HepG2 (cell line): ENCODE measurements around the gene SLC6A9.

Experiments
- EP300 ChIP-seq, 3 experiments: sonication (generic) in 1 of 3; formaldehyde crosslinking in 1 of 3; IDR thresholded peaks; 2 replicates each; pipeline versions ENCODE4 v1.5.1 to v1.6.1; 2011 to 2020; ENCODE audit warnings: low read depth in 2 of 3, low read length in 2 of 3, borderline replicate concordance in 1 of 3, improper control_type of control experiment in 1 of 3, mild to moderate bottlenecking in 1 of 3, missing genetic modification reagents in 1 of 3, moderate library complexity in 1 of 3
- GLI4 ChIP-seq: sonication (generic); formaldehyde crosslinking; IDR thresholded peaks from 2 replicates; pipeline ENCODE4 v1.5.1; 2020; ENCODE audit warnings: missing genetic modification reagents, mild to moderate bottlenecking, moderate library complexity, borderline replicate concordance

- no peak for TF ChIP-seq GLI4 (CRISPR knock-in tag)
- TF ChIP-seq EP300 (IDR thresholded peaks at IDR 0.05; ENCODE audit: low read depth in 2 of 2, low read length in 2 of 2) = no peak
- no peak for TF ChIP-seq EP300 (CRISPR knock-in tag; IDR thresholded peaks at IDR 0.05; ENCODE audit: borderline replicate concordance)
These were observed 40.9 kb upstream of the SLC6A9 start for GRCh38 chr1:44072204-44072603.
